Loucy (cell line): Measurements from ENCODE around the gene IER5.

Experiments used
- CTCF ChIP-seq: fragments of 200-600 bp; sonication (generic); conservative IDR thresholded peaks from 2 replicates; pipeline ENCODE4 v1.5.1; 2014; ENCODE audit warnings: mild to moderate bottlenecking, antibody characterized with exemption, low read length
- EZH2phosphoT487 ChIP-seq: fragments of 200-600 bp; IDR thresholded peaks from 2 replicates; pipeline ENCODE4 v1.6.1; 2018; ENCODE audit warnings: antibody characterized with exemption, mild to moderate bottlenecking, moderate library complexity, borderline replicate concordance

- TF ChIP-seq CTCF (no peak), EZH2phosphoT487 (no peak)
Measured at GRCh38 chr1:181112071-181112929, 23.8 kb downstream of the IER5 start.
